ENCODE data around the gene POU6F2. TPM values are rescaled to one million over a fixed set of nuclear protein-coding genes. Genes with fewer than 3 reads are reported as not detected.

The POU6F2 gene
- total and polyA plus RNA-seq, 5 donors from 2014 or later = not detected

GRCh38 chr7:39051279-39051678 lies 73.6 kb downstream of the POU6F2 start:
- H3K27me3 ChIP-seq (ENCODE audit: control insufficient read depth, insufficient read depth, low read length) = no peaks in the 10 kb centered on the region
- Mint-ChIP-seq H3K4me3 (no peak overlapping the region), H3K4me1 (no peaks in the 10 kb centered on the region), H3K36me3 (no peaks in the 10 kb centered on the region), H3K27me3 (no peaks in the 10 kb centered on the region), H3K9me3 (peaks cover 0 to 12% (median 3%) of the 10 kb centered on the region in 7 donors), H3K27ac (no peak overlapping the region)
- no peaks in the 10 kb centered on the region for H3K4me1 ChIP-seq (ENCODE audit: control insufficient read depth, insufficient read depth, low read length, poor library complexity, severe bottlenecking)
- ATAC-seq (ENCODE audit: low read depth in 2 of 2) (no peak), DNase-seq (no peak)
- no peaks in the 10 kb centered on the region for H3K9me3 ChIP-seq (ENCODE audit: control insufficient read depth in 2 of 2, low read length in 2 of 2)
- H3K27ac ChIP-seq (ENCODE audit: insufficient read depth, low read length, poor library complexity, severe bottlenecking) = no peak overlapping the region
- no peaks in the 10 kb centered on the region for H3K36me3 ChIP-seq (ENCODE audit: control insufficient read depth, insufficient read depth, low read length)
- H3K4me3 ChIP-seq (ENCODE audit: low read depth, low read length) = no peak overlapping the region

GRCh38 chr7:39051707-39052106 lies 74.0 kb downstream of the POU6F2 start:
- no peaks in the 10 kb centered on the region for H3K36me3 Mint-ChIP-seq
- Histone ChIP-seq H3K4me3 (ENCODE audit: low read depth, low read length) (no peak overlapping the region), H3K27ac (ENCODE audit: insufficient read depth, low read length, poor library complexity, severe bottlenecking) (no peak overlapping the region), H3K4me1 (ENCODE audit: control insufficient read depth, insufficient read depth, low read length, poor library complexity, severe bottlenecking) (no peaks in the 10 kb centered on the region), H3K9me3 (ENCODE audit: control insufficient read depth in 2 of 2, low read length in 2 of 2) (no peaks in the 10 kb centered on the region), H3K36me3 (ENCODE audit: control insufficient read depth, insufficient read depth, low read length) (no peaks in the 10 kb centered on the region), H3K27me3 (ENCODE audit: control insufficient read depth, insufficient read depth, low read length) (no peaks in the 10 kb centered on the region)
- no peak overlapping the region for H3K4me3 Mint-ChIP-seq
- H3K9me3 Mint-ChIP-seq = peaks cover 0 to 12% (median 3%) of the 10 kb centered on the region in 7 donors
- DNase-seq = no peak
- H3K4me1 Mint-ChIP-seq = no peaks in the 10 kb centered on the region
- ATAC-seq (ENCODE audit: low read depth in 2 of 2) = no peak
- H3K27ac Mint-ChIP-seq = no peak overlapping the region
- H3K27me3 Mint-ChIP-seq = no peaks in the 10 kb centered on the region

- Mint-ChIP-seq H3K9me3 (peaks cover 0 to 9% (median 3%) of the 10 kb centered on the region in 7 donors), H3K4me1 (no peaks in the 10 kb centered on the region), H3K4me3 (no peak overlapping the region), H3K36me3 (no peaks in the 10 kb centered on the region), H3K27me3 (no peaks in the 10 kb centered on the region), H3K27ac (no peak overlapping the region)
- H3K27ac ChIP-seq (ENCODE audit: insufficient read depth, low read length, poor library complexity, severe bottlenecking) = no peak overlapping the region
- no peaks in the 10 kb centered on the region for H3K4me1 ChIP-seq (ENCODE audit: control insufficient read depth, insufficient read depth, low read length, poor library complexity, severe bottlenecking)
- peaks cover 2% of the 10 kb centered on the region for H3K27me3 ChIP-seq (ENCODE audit: control insufficient read depth, insufficient read depth, low read length)
- DNase-seq (no peak), ATAC-seq (ENCODE audit: low read depth in 2 of 2) (no peak)
- H3K36me3 ChIP-seq (ENCODE audit: control insufficient read depth, insufficient read depth, low read length) = no peaks in the 10 kb centered on the region
- no peaks in the 10 kb centered on the region for H3K9me3 ChIP-seq (ENCODE audit: control insufficient read depth in 2 of 2, low read length in 2 of 2)
- H3K4me3 ChIP-seq (ENCODE audit: low read depth, low read length) = no peak overlapping the region
These were observed 77.0 kb downstream of the POU6F2 start for GRCh38 chr7:39054731-39055130.

GRCh38 chr7:39056153-39056552 lies 78.4 kb downstream of the POU6F2 start:
- H3K36me3 ChIP-seq (ENCODE audit: control insufficient read depth, insufficient read depth, low read length) = no peaks in the 10 kb centered on the region

GRCh38 chr7:39062811-39063210 lies 85.1 kb downstream of the POU6F2 start:
- ATAC-seq (ENCODE audit: low read depth in 2 of 2) = no peak
- Mint-ChIP-seq H3K27ac (no peak overlapping the region), H3K9me3 (peaks cover 0 to 3% (median 0%) of the 10 kb centered on the region in 7 donors), H3K36me3 (no peaks in the 10 kb centered on the region), H3K4me3 (no peak overlapping the region), H3K27me3 (no peaks in the 10 kb centered on the region), H3K4me1 (no peaks in the 10 kb centered on the region)
- Histone ChIP-seq H3K4me1 (ENCODE audit: control insufficient read depth, insufficient read depth, low read length, poor library complexity, severe bottlenecking) (no peaks in the 10 kb centered on the region), H3K27ac (ENCODE audit: insufficient read depth, low read length, poor library complexity, severe bottlenecking) (no peak overlapping the region), H3K36me3 (ENCODE audit: control insufficient read depth, insufficient read depth, low read length) (no peaks in the 10 kb centered on the region), H3K4me3 (ENCODE audit: low read depth, low read length) (no peak overlapping the region), H3K27me3 (ENCODE audit: control insufficient read depth, insufficient read depth, low read length) (peaks cover 2% of the 10 kb centered on the region), H3K9me3 (ENCODE audit: control insufficient read depth in 2 of 2, low read length in 2 of 2) (no peaks in the 10 kb centered on the region)
- no peak for DNase-seq

More at GRCh38 chr7:39056153-39056552, 78.4 kb downstream of the POU6F2 start:
- H3K9me3 ChIP-seq (ENCODE audit: control insufficient read depth in 2 of 2, low read length in 2 of 2) = no peaks in the 10 kb centered on the region
- H3K27ac ChIP-seq (ENCODE audit: insufficient read depth, low read length, poor library complexity, severe bottlenecking) = no peak overlapping the region
- DNase-seq = no peak
- no peak overlapping the region for H3K4me3 Mint-ChIP-seq
- no peak for ATAC-seq (ENCODE audit: low read depth in 2 of 2)
- H3K27me3 ChIP-seq (ENCODE audit: control insufficient read depth, insufficient read depth, low read length) = peaks cover 2% of the 10 kb centered on the region
- H3K36me3 Mint-ChIP-seq = no peaks in the 10 kb centered on the region
- no peaks in the 10 kb centered on the region for H3K4me1 ChIP-seq (ENCODE audit: control insufficient read depth, insufficient read depth, low read length, poor library complexity, severe bottlenecking)
- no peaks in the 10 kb centered on the region for H3K27me3 Mint-ChIP-seq
- H3K27ac Mint-ChIP-seq = no peak overlapping the region
- H3K4me1 Mint-ChIP-seq = no peaks in the 10 kb centered on the region
- no peak overlapping the region for H3K4me3 ChIP-seq (ENCODE audit: low read depth, low read length)
- peaks cover 0 to 9% (median 3%) of the 10 kb centered on the region in 7 donors for H3K9me3 Mint-ChIP-seq

GRCh38 chr7:39069031-39069430 lies 91.3 kb downstream of the POU6F2 start:
- Mint-ChIP-seq H3K9me3 (peaks cover 0 to 2% (median 0%) of the 10 kb centered on the region in 7 donors), H3K4me1 (no peaks in the 10 kb centered on the region), H3K27ac (no peak overlapping the region), H3K27me3 (no peaks in the 10 kb centered on the region), H3K4me3 (no peak overlapping the region), H3K36me3 (no peaks in the 10 kb centered on the region)
- ATAC-seq (ENCODE audit: low read depth in 2 of 2) (no peak), DNase-seq (no peak)
- H3K4me1 ChIP-seq (ENCODE audit: control insufficient read depth, insufficient read depth, low read length, poor library complexity, severe bottlenecking) = no peaks in the 10 kb centered on the region
- no peaks in the 10 kb centered on the region for H3K36me3 ChIP-seq (ENCODE audit: control insufficient read depth, insufficient read depth, low read length)
- H3K9me3 ChIP-seq (ENCODE audit: control insufficient read depth in 2 of 2, low read length in 2 of 2) = no peaks in the 10 kb centered on the region
- no peak overlapping the region for H3K27ac ChIP-seq (ENCODE audit: insufficient read depth, low read length, poor library complexity, severe bottlenecking)
- no peaks in the 10 kb centered on the region for H3K27me3 ChIP-seq (ENCODE audit: control insufficient read depth, insufficient read depth, low read length)
- H3K4me3 ChIP-seq (ENCODE audit: low read depth, low read length) = no peak overlapping the region

GRCh38 chr7:39069896-39070881 lies 92.5 kb downstream of the POU6F2 start:
- no peaks in the 10 kb centered on the region for H3K9me3 ChIP-seq (ENCODE audit: control insufficient read depth in 2 of 2, low read length in 2 of 2)
- no peak overlapping the region for H3K4me3 Mint-ChIP-seq
- H3K27ac ChIP-seq (ENCODE audit: insufficient read depth, low read length, poor library complexity, severe bottlenecking) = no peak overlapping the region
- no peaks in the 10 kb centered on the region for H3K36me3 ChIP-seq (ENCODE audit: control insufficient read depth, insufficient read depth, low read length)
- H3K4me1 ChIP-seq (ENCODE audit: control insufficient read depth, insufficient read depth, low read length, poor library complexity, severe bottlenecking) = no peaks in the 10 kb centered on the region
- no peak overlapping the region for H3K4me3 ChIP-seq (ENCODE audit: low read depth, low read length)
- H3K9me3 Mint-ChIP-seq = peaks cover 0 to 2% (median 0%) of the 10 kb centered on the region in 7 donors
- no peaks in the 10 kb centered on the region for H3K4me1 Mint-ChIP-seq
- DNase-seq (no peak), ATAC-seq (ENCODE audit: low read depth in 2 of 2) (no peak)
- no peaks in the 10 kb centered on the region for H3K36me3 Mint-ChIP-seq
- no peak overlapping the region for H3K27ac Mint-ChIP-seq
- H3K27me3 Mint-ChIP-seq = peaks cover 4% of the 10 kb centered on the region
- H3K27me3 ChIP-seq (ENCODE audit: control insufficient read depth, insufficient read depth, low read length) = no peaks in the 10 kb centered on the region

GRCh38 chr7:39071116-39071515 lies 93.4 kb downstream of the POU6F2 start:
- Mint-ChIP-seq H3K4me1 (no peaks in the 10 kb centered on the region), H3K4me3 (no peak overlapping the region), H3K9me3 (peaks cover 0 to 2% (median 0%) of the 10 kb centered on the region in 7 donors), H3K27me3 (peaks cover 4% of the 10 kb centered on the region), H3K27ac (no peak overlapping the region), H3K36me3 (no peaks in the 10 kb centered on the region)
- Histone ChIP-seq H3K9me3 (ENCODE audit: control insufficient read depth in 2 of 2, low read length in 2 of 2) (no peaks in the 10 kb centered on the region), H3K4me1 (ENCODE audit: control insufficient read depth, insufficient read depth, low read length, poor library complexity, severe bottlenecking) (no peaks in the 10 kb centered on the region), H3K27me3 (ENCODE audit: control insufficient read depth, insufficient read depth, low read length) (no peaks in the 10 kb centered on the region), H3K4me3 (ENCODE audit: low read depth, low read length) (no peak overlapping the region), H3K27ac (ENCODE audit: insufficient read depth, low read length, poor library complexity, severe bottlenecking) (no peak overlapping the region), H3K36me3 (ENCODE audit: control insufficient read depth, insufficient read depth, low read length) (no peaks in the 10 kb centered on the region)
- DNase-seq = no peak
- ATAC-seq (ENCODE audit: low read depth in 2 of 2) = no peak

Data from CD4-positive, CD25-positive, alpha-beta regulatory T cell (primary cell).